GM10847 (cell line): Measurements from ENCODE around the gene HAO1.

Source experiments
- POLR2A ChIP-seq: IDR thresholded peaks from 2 replicates; pipeline ENCODE4 v1.6.1; 2011; ENCODE audit not compliant: insufficient read length; ENCODE audit errors: extremely low read depth

Gene HAO1

GRCh38 chr20:7841971-7842310 lies 98.3 kb downstream of the HAO1 start:
- no peak for TF ChIP-seq POLR2A

GRCh38 chr20:7841291-7841970 lies 98.8 kb downstream of the HAO1 start:
- TF ChIP-seq POLR2A = no peak

GRCh38 chr20:7836076-7836475 lies 104.2 kb downstream of the HAO1 start:
- TF ChIP-seq POLR2A = no peak
